ENCODE results near the gene TBX1. TPM values are rescaled to one million over a fixed set of nuclear protein-coding genes. Genes with fewer than 3 reads are reported as not detected.

The TBX1 gene
- polyA plus RNA-seq, 1 donor from 2014 or later, result not detected

- Histone ChIP-seq H3K4me3 (ENCODE audit: low read length) (no peak overlapping the region), H3K79me2 (replicated peaks; ENCODE audit: insufficient read depth, low read length) (peaks cover 8% of the 10 kb centered on the region), H4K20me1 (ENCODE audit: insufficient read depth) (peaks cover 50% of the 10 kb centered on the region), H3K36me3 (ENCODE audit: insufficient read depth, low read length) (peaks cover 14% of the 10 kb centered on the region), H3K4me2 (ENCODE audit: low read length) (no peak overlapping the region), H3K9me2 (ENCODE audit: insufficient read depth, low read length) (no peaks in the 10 kb centered on the region), H3K27me3 (ENCODE audit: insufficient read depth, low read depth, low read length) (peaks cover 66% of the 10 kb centered on the region), H3K9ac (ENCODE audit: low read length) (no peak overlapping the region), H3K27ac (ENCODE audit: low read length) (no peak overlapping the region), H2AFZ (ENCODE audit: low read depth, low read length) (no peak overlapping the region), H3F3A (ENCODE audit: insufficient read depth, low read length, poor library complexity, severe bottlenecking) (no peaks in the 10 kb centered on the region), H3K9me3 (ENCODE audit: low read length) (no peaks in the 10 kb centered on the region)
- no peak for TF ChIP-seq MXI1 (conservative IDR thresholded peaks at IDR 0.05; ENCODE audit: poor library complexity, severe bottlenecking)
- no peak for TF ChIP-seq TAF1 (IDR thresholded peaks at IDR 0.05; ENCODE audit: low read depth)
- no peak for TF ChIP-seq REST (IDR thresholded peaks at IDR 0.05; ENCODE audit: borderline replicate concordance)
- no peak for TF ChIP-seq RAD21 (conservative IDR thresholded peaks at IDR 0.05)
- TF ChIP-seq EZH2 (IDR thresholded peaks at IDR 0.05; ENCODE audit: borderline replicate concordance, insufficient read depth, low read length, poor library complexity, severe bottlenecking), result no peak
- no peak for TF ChIP-seq SMC3 (conservative IDR thresholded peaks at IDR 0.05; ENCODE audit: poor library complexity)
- no peak for TF ChIP-seq POLR2AphosphoS5 (IDR thresholded peaks at IDR 0.05)
- TF ChIP-seq EP300 (conservative IDR thresholded peaks at IDR 0.05; ENCODE audit: poor library complexity, severe bottlenecking), result no peak
- TF ChIP-seq CTCF (IDR thresholded peaks at IDR 0.05; ENCODE audit: poor library complexity, severe bottlenecking), result no peak
These were observed 41.0 kb upstream of the TBX1 start for GRCh38 chr22:19719488-19720021.

- Histone ChIP-seq H3K4me2 (ENCODE audit: low read length) (no peak overlapping the region), H3K9me3 (ENCODE audit: low read length) (no peaks in the 10 kb centered on the region), H3F3A (ENCODE audit: insufficient read depth, low read length, poor library complexity, severe bottlenecking) (no peaks in the 10 kb centered on the region), H3K27me3 (ENCODE audit: insufficient read depth, low read depth, low read length) (peaks cover 73% of the 10 kb centered on the region), H3K79me2 (replicated peaks; ENCODE audit: insufficient read depth, low read length) (peaks cover 2% of the 10 kb centered on the region), H3K27ac (ENCODE audit: low read length) (no peak overlapping the region), H3K4me3 (ENCODE audit: low read length) (no peak overlapping the region), H4K20me1 (ENCODE audit: insufficient read depth) (peaks cover 53% of the 10 kb centered on the region), H3K9ac (ENCODE audit: low read length) (no peak overlapping the region), H3K9me2 (ENCODE audit: insufficient read depth, low read length) (no peaks in the 10 kb centered on the region), H2AFZ (ENCODE audit: low read depth, low read length) (no peak overlapping the region), H3K36me3 (ENCODE audit: insufficient read depth, low read length) (peaks cover 14% of the 10 kb centered on the region)
- no peak for TF ChIP-seq TAF1 (IDR thresholded peaks at IDR 0.05; ENCODE audit: low read depth)
- no peak for TF ChIP-seq POLR2AphosphoS5 (IDR thresholded peaks at IDR 0.05)
- no peak for TF ChIP-seq SMC3 (conservative IDR thresholded peaks at IDR 0.05; ENCODE audit: poor library complexity)
- no peak for TF ChIP-seq EZH2 (IDR thresholded peaks at IDR 0.05; ENCODE audit: borderline replicate concordance, insufficient read depth, low read length, poor library complexity, severe bottlenecking)
- no peak for TF ChIP-seq CTCF (IDR thresholded peaks at IDR 0.05; ENCODE audit: poor library complexity, severe bottlenecking)
- no peak for TF ChIP-seq REST (IDR thresholded peaks at IDR 0.05; ENCODE audit: borderline replicate concordance)
- TF ChIP-seq EP300 (conservative IDR thresholded peaks at IDR 0.05; ENCODE audit: poor library complexity, severe bottlenecking), result no peak
- no peak for TF ChIP-seq MXI1 (conservative IDR thresholded peaks at IDR 0.05; ENCODE audit: poor library complexity, severe bottlenecking)
- no peak for TF ChIP-seq RAD21 (conservative IDR thresholded peaks at IDR 0.05)
These were observed 40.3 kb upstream of the TBX1 start for GRCh38 chr22:19720150-19720827.

All from neural cell (in vitro differentiated cells).